Astrocyte of the cerebellum (primary cell): Measurements from ENCODE around the gene NR1D1.

Experiments
- DNase-seq: peaks from one replicate; pipeline ENCODE4 v3.0.0-alpha.2; 2011; ENCODE audit warnings: low read depth
- H3K4me3 ChIP-seq: 2 replicates; pipeline ENCODE4 v1.5.1; 2011; ENCODE audit warnings: mild to moderate bottlenecking, low read depth, low read length, moderate library complexity
- CTCF ChIP-seq: IDR thresholded peaks from 2 replicates; pipeline ENCODE4 v1.5.1; 2012; ENCODE audit warnings: low read length, low read depth, moderate library complexity, mild to moderate bottlenecking; ENCODE audit errors: missing control alignments
- in situ Hi-C: cut with HindIII; loops from 2 replicates; pipeline ENCODE4 v1.10.0; 2017; ENCODE audit warnings: low sequenced_read_pairs

NR1D1 gene

GRCh38 chr17:40130352-40131042, 30.1 kb upstream of the NR1D1 start:
- H3K4me3 ChIP-seq: no peak overlapping the region
- in situ Hi-C loops: no loop called here
- TF ChIP-seq CTCF: no peak
- DNase-seq: no peak

GRCh38 chr17:40129498-40129897, 29.1 kb upstream of the NR1D1 start:
- TF ChIP-seq CTCF: no peak
- DNase-seq: no peak
- in situ Hi-C loops: no loop called here
- no peak overlapping the region for H3K4me3 ChIP-seq

GRCh38 chr17:40124279-40125141, 24.1 kb upstream of the NR1D1 start:
- peak overlapping the region; percentile 80 for H3K4me3 ChIP-seq
- DNase-seq: no peak
- in situ Hi-C loops: no loop called here
- no peak for TF ChIP-seq CTCF

GRCh38 chr17:40123811-40124114, 23.4 kb upstream of the NR1D1 start:
- no peak for TF ChIP-seq CTCF
- in situ Hi-C loops: no loop called here
- DNase-seq: no peak
- peak overlapping the region; percentile 80 for H3K4me3 ChIP-seq

- no peak for DNase-seq
- TF ChIP-seq CTCF: peak; percentile 7
- in situ Hi-C loops: no loop called here
- H3K4me3 ChIP-seq: peak overlapping the region; percentile 80
These were observed 22.8 kb upstream of the NR1D1 start for GRCh38 chr17:40122999-40123810.

- TF ChIP-seq CTCF: peak; percentile 22
- peak overlapping the region; percentile 80 for H3K4me3 ChIP-seq
- in situ Hi-C loops: no loop called here
- DNase-seq: no peak
These were observed 22.0 kb upstream of the NR1D1 start for GRCh38 chr17:40122136-40122998.
